Activated naive CD4-positive, alpha-beta T cell treated with anti-CD3 and anti-CD28 coated beads for 36 hours (primary cell): ENCODE data around the gene CAP1. TPM values are rescaled to one million over a fixed set of nuclear protein-coding genes. Genes with fewer than 3 reads are reported as not detected.
"Not testable (repeated sequence)": the region's sequence is repeated elsewhere in the genome, so short reads cannot be mapped to it uniquely, and the experiment has no call there.

Source experiments
- CTCF ChIA-PET: fragments of 350-600 bp; sonication (Branson Sonifier 250); formaldehyde crosslinking; loops from one replicate; lab custom pipeline; 2021; ENCODE audit warnings: antibody characterized with exemption; lab: Charles Lee
- DNase-seq: peaks from one replicate; pipeline ENCODE4 v3.0.0-alpha.2; 2020
- H3K27ac Mint-ChIP-seq: one replicate; pipeline ENCODE4 v1.8.0; 2021; ENCODE audit warnings: mild to moderate bottlenecking, mixed read lengths
- H3K27me3 Mint-ChIP-seq: one replicate; pipeline ENCODE4 v1.8.0; 2021; ENCODE audit warnings: low read depth, mixed read lengths
- H3K36me3 Mint-ChIP-seq: one replicate; pipeline ENCODE4 v1.8.0; 2021; ENCODE audit warnings: low read depth, mixed read lengths
- H3K4me1 Mint-ChIP-seq: one replicate; pipeline ENCODE4 v1.8.0; 2021; ENCODE audit warnings: low read depth, mixed read lengths
- H3K4me3 Mint-ChIP-seq: one replicate; pipeline ENCODE4 v1.8.0; 2021; ENCODE audit warnings: mild to moderate bottlenecking, moderate library complexity, mixed read lengths
- H3K9me3 Mint-ChIP-seq: one replicate; pipeline ENCODE4 v1.8.0; 2021; ENCODE audit warnings: mixed read lengths
- intact Hi-C: fragments of 100-400 bp; cut with micrococcal nuclease; formaldehyde crosslinking; loops from one replicate; pipeline ENCODE4 v1.15.1; 2023
- total RNA-seq, 2 experiments: library from RNA; stranded (reverse); gene quantifications; one replicate each; pipeline ENCODE4 v1.2.3, GENCODE V29; 2021

The CAP1 gene, protein sequence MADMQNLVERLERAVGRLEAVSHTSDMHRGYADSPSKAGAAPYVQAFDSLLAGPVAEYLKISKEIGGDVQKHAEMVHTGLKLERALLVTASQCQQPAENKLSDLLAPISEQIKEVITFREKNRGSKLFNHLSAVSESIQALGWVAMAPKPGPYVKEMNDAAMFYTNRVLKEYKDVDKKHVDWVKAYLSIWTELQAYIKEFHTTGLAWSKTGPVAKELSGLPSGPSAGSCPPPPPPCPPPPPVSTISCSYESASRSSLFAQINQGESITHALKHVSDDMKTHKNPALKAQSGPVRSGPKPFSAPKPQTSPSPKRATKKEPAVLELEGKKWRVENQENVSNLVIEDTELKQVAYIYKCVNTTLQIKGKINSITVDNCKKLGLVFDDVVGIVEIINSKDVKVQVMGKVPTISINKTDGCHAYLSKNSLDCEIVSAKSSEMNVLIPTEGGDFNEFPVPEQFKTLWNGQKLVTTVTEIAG
- total RNA-seq: 100 to 1,000 TPM; 522 to 525 TPM

DNA sequence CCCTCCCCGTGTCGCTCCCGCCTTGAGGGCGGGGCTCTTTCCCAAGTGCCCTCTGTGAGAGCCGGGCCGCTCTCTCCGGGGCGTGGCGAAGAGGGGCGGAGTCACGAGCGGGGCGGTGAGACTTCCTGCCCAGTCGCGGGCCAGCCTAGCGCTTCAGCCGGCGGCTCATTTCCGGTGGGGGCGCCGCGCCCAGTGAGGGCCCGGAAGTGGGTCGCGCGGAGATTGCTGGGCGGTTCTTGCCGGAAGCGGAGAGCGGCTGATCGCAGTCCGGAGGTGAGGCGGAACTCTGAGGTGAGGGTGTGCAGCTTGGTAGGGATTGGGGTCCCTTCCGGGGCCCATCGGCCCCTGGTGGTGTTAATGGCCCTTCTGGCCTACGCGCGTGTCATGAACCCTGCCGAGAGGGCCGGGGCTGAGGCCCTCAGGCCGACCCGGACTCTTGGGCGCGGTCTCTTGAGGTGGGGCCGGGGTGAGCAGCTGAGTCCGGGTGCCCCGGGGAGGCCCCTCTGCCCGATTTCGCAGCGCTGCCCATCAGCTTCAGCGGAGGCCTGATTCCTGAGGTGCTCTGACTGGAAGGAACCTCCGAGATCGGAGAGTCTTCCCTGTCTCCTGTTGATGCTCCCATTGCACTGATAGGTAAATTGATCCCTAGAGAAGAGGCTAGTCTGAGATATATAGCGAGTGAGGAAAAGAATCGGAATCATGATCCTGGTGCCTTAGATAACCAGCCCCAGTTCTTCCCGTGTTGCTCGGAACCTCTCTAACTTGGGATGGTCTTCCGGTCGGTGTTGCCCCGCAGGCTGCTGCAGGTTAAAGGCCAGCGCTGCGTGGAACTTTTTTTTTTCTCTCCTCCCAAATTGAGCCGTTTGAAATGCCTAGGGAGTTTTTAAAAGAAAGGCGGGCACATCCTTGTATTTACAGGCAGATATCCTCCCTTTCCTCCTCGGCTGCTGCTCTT lies at the start of gene CAP1:
Gene CAP1 (plus strand): TSS at position 219 of the 955 bp plus-strand sequence. CDS start 18,618 bp downstream, outside the sequence.
- DNase-seq: peak; percentile 100
- Mint-ChIP-seq H3K27me3 (no peaks in the 10 kb centered on the region), H3K4me3 (peak within 1 kb of the TSS; percentile 87), H3K36me3 (peaks cover 37% of the 10 kb centered on the region), H3K9me3 (no peaks in the 10 kb centered on the region), H3K4me1 (peaks cover 61% of the 10 kb centered on the region), H3K27ac (peak within 1 kb of the TSS; percentile 98)
- CTCF ChIA-PET: interaction anchor here (0.6 to 1.8 kb wide), 4 partner anchors 34 to 343 kb away, joined by 3 to 6 read pairs (median 4); no protein-coding TSS in a partner anchor
- intact Hi-C loops: loop anchor here (1.0 to 5.0 kb wide), 6 partner anchors 9 to 652 kb away; partner anchors contain the start of genes NFYC, TRIT1 and ZMPSTE24

DNA sequence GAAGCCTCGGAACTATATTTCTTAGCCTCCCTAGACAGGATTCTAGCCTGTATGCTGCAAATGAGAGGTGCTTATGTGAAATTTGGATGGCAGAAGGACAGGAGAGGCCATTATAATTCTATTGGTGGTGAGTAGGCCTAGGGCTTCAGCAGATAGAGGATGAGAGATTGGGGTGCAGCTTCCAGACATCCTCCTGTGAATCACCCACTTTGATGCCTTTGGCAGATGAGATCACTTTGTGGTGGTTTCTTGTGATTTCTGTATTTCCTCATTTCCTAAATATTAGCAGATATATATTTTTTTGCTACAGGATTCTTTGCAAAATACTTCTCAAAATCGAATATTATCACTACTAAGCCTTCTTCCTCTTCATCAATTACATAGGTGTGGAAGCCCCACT lies 48.3 kb upstream of the CAP1 start:
- CTCF ChIA-PET: interaction anchor here (1.0 to 1.3 kb wide), 3 partner anchors 18 to 319 kb away, joined by 3 to 4 read pairs (median 3); no protein-coding TSS in a partner anchor
- no peak overlapping the region for H3K27ac Mint-ChIP-seq
- intact Hi-C loops: no loop called here

DNA sequence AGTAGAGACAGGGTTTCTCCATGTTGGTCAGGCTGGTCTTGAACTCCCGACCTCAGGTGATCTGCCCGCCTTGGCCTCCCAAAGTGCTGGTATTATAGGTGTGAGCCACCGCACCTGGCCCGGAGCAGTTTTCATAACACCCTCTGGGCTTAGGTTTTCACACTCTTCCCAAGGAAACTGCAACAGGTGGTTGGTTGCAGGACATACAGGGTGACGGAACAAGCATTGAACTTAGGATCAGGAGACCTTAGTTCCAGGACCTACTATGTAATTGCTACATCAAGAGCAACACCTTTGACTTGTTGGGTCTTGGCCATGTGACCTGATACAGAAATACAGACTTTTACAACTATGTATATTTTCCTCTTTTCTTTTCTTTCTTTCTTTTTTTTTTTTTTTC lies 47.6 kb upstream of the CAP1 start:
- no peaks in the 10 kb centered on the region for H3K36me3 Mint-ChIP-seq
- H3K27me3 Mint-ChIP-seq: no peaks in the 10 kb centered on the region
- H3K27ac Mint-ChIP-seq: no peak overlapping the region
- intact Hi-C loops: no loop called here
- CTCF ChIA-PET: interaction anchor here (0.7 to 1.3 kb wide), 2 partner anchors 18 to 73 kb away, joined by 3 to 4 read pairs; no protein-coding TSS in a partner anchor
- no peak for DNase-seq
- H3K9me3 Mint-ChIP-seq: no peaks in the 10 kb centered on the region
- H3K4me3 Mint-ChIP-seq: no peak overlapping the region
- H3K4me1 Mint-ChIP-seq: peaks cover 5% of the 10 kb centered on the region

More for the DNA sequence above, 48.3 kb upstream of the CAP1 start:
- DNase-seq: no peak
- Mint-ChIP-seq H3K4me1 (peaks cover 5% of the 10 kb centered on the region), H3K9me3 (no peaks in the 10 kb centered on the region), H3K27me3 (no peaks in the 10 kb centered on the region), H3K36me3 (no peaks in the 10 kb centered on the region), H3K4me3 (no peak overlapping the region)

DNA sequence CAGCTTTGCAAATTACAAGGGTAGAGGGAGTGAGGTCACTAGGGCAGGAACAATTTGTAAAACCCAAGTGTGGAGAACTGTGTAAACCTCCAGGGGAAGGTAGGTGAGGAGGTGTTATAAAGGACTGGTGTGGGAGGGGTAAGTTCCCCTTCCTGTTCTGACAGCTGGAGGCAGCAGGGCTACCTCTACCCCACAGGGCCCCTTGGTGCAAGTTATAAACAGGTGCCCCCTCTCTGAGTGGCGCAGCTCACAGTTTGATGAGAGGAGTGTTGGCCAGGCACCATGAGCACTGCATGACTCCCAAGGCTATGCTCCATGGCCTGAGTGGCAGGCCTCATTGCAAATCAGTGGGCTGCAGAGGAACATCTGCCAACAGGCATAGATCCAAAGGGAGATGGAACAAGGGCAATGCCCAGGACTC lies 44.5 kb upstream of the CAP1 start:
- CTCF ChIA-PET: interaction anchor here (0.9 kb wide), 1 partner anchor 94 kb away, joined by 3 read pairs; the partner anchor contains the start of gene MYCL
- H3K4me3 Mint-ChIP-seq: no peak overlapping the region
- DNase-seq: peak; percentile 13
- H3K27me3 Mint-ChIP-seq: no peaks in the 10 kb centered on the region
- H3K27ac Mint-ChIP-seq: no peak overlapping the region
- H3K36me3 Mint-ChIP-seq: no peaks in the 10 kb centered on the region
- H3K4me1 Mint-ChIP-seq: peaks cover 5% of the 10 kb centered on the region
- no peaks in the 10 kb centered on the region for H3K9me3 Mint-ChIP-seq
- intact Hi-C loops: no loop called here

DNA sequence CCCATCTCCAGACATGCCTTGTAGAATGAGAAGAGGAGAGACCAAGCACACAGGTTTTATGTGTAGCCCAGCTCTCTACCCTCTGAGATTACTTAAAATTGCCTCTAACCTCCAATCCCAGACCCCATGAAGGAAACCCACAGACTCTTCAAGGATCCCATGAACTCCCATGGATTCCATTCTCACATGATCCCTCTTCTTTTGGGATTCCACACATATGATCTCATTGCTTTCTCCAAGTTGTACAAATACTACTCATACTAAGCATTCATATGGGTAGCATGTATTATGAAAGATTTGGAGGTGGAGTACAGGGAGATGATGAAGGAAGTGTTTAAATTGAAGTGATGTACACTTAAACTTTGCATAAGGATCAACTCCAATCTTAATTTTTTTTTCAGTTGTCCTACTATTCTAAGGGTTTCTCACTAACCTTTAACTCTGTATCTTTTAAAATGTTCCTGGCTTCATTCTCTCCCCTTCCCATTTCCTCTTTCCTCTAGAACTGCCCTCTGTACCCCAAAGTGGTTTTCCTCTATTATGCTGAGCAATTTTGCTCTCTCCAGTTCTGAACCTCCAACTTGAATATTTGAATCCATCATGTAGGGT lies 44.0 kb upstream of the CAP1 start:
- intact Hi-C loops: no loop called here
- CTCF ChIA-PET: interaction anchor here (0.6 to 0.9 kb wide), 3 partner anchors 23 to 294 kb away, joined by 3 to 5 read pairs (median 3); partner anchors contain the start of gene MYCL
- H3K4me3 Mint-ChIP-seq: no peak overlapping the region

DNA sequence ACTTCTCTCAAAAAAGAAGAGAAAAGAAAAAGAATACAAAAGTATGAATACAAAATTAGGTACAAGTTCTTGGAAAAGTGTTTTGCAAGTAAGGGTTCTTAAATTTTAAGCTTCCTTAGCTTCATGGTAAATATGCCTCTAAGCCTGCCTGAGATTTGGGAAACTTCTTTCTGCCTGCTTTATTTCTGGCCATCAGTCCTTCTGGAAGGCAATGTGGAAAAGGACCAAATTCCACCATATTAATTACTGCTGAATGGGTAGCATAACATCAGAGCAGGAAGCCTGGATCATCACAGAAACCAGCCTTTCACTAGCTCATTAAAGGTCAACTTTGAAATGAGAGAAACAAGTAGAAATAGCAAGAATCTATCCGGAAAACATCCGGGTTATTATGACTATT lies 39.1 kb upstream of the CAP1 start:
- Mint-ChIP-seq H3K27me3 (no peaks in the 10 kb centered on the region), H3K4me3 (no peak overlapping the region), H3K4me1 (no peaks in the 10 kb centered on the region), H3K9me3 (no peaks in the 10 kb centered on the region), H3K36me3 (no peaks in the 10 kb centered on the region), H3K27ac (no peak overlapping the region)
- intact Hi-C loops: no loop called here
- CTCF ChIA-PET: interaction anchor here (0.6 to 2.1 kb wide), 5 partner anchors 28 to 891 kb away, joined by 3 to 15 read pairs (median 3); no protein-coding TSS in a partner anchor
- no peak for DNase-seq

More for the DNA sequence above, 44.0 kb upstream of the CAP1 start:
- Mint-ChIP-seq H3K9me3 (no peaks in the 10 kb centered on the region), H3K4me1 (peaks cover 5% of the 10 kb centered on the region), H3K36me3 (no peaks in the 10 kb centered on the region), H3K27ac (no peak overlapping the region), H3K27me3 (no peaks in the 10 kb centered on the region)
- no peak for DNase-seq

DNA sequence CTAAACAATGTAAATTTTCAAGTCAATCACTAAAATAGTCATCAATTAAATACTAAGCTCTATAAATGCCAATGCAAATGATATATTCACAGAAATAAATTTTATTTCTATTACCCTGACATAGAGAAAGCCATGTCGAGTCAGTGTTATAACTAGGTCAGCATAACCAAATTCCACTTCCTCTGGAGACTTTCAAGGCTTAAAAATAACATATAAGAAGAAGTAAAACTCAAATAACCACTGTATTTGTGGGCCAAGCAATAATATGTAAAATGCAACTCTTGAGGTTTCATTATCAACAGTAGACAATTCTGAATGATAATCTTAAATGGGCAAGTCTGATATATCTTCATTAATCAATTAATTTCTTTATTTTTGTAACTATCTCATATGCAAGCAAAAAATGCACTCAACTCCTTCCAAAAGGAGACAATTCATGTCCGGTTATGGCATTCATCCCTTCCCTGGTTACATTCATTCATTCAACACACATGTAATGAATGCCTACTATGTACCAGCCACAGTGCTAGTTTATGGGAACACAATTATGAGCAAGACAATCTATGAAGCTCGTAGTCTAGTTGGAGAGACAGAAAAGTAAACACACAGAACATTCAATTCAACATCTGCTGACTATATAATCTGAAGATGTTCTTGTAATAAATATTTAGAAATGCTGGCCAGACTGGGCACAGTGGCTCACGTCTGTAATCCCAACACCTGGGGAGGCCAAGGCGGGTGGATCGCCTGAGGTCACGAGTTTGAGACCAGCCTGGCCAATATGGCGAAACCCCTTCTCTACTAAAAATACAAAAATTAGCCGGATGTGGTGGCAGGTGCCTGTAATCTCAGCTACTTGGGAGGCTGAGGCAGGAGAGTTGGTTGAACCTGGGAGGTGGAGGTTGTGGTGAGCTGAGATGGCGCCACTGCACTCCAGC lies 37.1 kb upstream of the CAP1 start:
- no peak for DNase-seq
- Mint-ChIP-seq H3K9me3 (no peaks in the 10 kb centered on the region), H3K4me3 (no peak overlapping the region), H3K36me3 (no peaks in the 10 kb centered on the region), H3K27ac (no peak overlapping the region), H3K4me1 (no peaks in the 10 kb centered on the region), H3K27me3 (no peaks in the 10 kb centered on the region)
- intact Hi-C loops: no loop called here
- CTCF ChIA-PET: interaction anchor here (0.6 to 1.7 kb wide), 2 partner anchors 30 to 123 kb away, joined by 3 to 4 read pairs; no protein-coding TSS in a partner anchor

DNA sequence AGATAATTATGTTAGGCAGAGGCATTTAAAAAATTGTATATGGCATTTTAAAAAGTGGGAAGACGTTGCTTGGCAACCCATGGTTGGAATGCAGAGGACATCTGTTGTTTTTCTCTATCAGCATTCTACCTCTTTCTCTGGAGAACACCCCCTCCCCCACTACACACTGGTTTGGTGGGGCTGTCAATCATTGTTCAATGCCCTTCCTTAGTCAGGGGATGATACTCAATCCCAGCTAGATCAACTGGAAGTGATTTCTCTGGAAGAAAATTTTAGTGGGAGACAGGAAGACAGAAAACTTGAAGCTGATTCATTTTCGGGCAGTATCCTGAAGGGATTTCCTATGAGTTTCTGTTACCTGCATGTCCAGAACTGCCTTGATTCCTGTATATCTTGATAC lies 35.7 kb upstream of the CAP1 start:
- Mint-ChIP-seq H3K36me3 (no peaks in the 10 kb centered on the region), H3K27me3 (no peaks in the 10 kb centered on the region), H3K4me3 (no peak overlapping the region), H3K4me1 (no peaks in the 10 kb centered on the region), H3K9me3 (no peaks in the 10 kb centered on the region), H3K27ac (no peak overlapping the region)
- DNase-seq: no peak
- intact Hi-C loops: no loop called here
- CTCF ChIA-PET: interaction anchor here (1.7 kb wide), 1 partner anchor 31 kb away, joined by 4 read pairs; no protein-coding TSS in a partner anchor

DNA sequence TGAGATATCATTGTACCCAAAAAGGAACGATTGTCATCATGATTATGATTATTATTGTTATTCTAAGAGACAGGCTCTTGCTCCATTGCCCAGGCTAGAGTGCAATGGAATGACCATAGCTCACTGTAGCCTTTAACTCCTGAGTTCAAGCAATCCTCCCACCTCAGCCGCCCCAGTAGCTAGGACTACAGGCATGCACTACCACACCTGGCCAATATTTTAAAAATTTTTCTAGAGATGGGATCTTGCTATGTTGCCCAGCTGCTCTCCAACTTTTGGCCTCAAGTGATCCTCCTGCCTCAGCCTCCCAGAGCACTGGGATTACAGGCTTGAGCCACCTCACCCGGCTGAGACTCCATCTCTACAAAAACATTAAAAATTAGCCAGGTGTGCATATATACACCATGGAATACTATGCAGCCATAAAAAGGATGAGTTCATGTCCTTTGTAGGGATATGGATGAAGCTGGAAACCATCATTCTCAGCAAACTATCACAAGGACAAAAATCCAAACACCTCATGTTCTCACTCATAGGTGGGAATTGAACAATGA lies 33.0 kb upstream of the CAP1 start:
- H3K27me3 Mint-ChIP-seq, H3K27ac Mint-ChIP-seq, intact Hi-C loops, H3K4me1 Mint-ChIP-seq, DNase-seq, H3K36me3 Mint-ChIP-seq, H3K4me3 Mint-ChIP-seq, CTCF ChIA-PET, H3K9me3 Mint-ChIP-seq: not testable (repeated sequence)

DNA sequence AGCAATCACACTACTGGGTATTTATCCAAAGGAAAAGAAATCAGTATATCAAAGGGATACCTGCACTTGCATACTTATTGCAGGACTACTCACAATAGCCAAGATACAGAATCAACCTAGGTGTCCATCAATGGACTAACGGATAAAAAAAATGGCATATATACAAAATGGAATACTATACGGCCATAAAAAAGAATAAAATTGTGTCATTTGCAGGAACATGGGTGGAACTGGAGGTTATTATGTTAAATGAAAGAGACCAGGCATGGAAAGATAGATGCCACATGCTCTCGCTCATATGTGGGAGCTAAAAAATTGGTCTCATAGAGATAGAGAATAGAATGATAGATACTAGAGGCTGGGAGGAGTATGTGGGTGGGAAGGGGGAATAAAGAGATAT lies 29.3 kb upstream of the CAP1 start:
- no peaks in the 10 kb centered on the region for H3K36me3 Mint-ChIP-seq
- no peak for DNase-seq
- intact Hi-C loops: no loop called here
- CTCF ChIA-PET: interaction anchor here (0.5 kb wide), 1 partner anchor 18 kb away, joined by 3 read pairs; no protein-coding TSS in a partner anchor
- no peaks in the 10 kb centered on the region for H3K9me3 Mint-ChIP-seq
- peaks cover 10% of the 10 kb centered on the region for H3K4me1 Mint-ChIP-seq
- no peak overlapping the region for H3K27ac Mint-ChIP-seq
- no peak overlapping the region for H3K4me3 Mint-ChIP-seq
- H3K27me3 Mint-ChIP-seq: no peaks in the 10 kb centered on the region
